ENCODE results near the gene GLOD5.
A peak's percentile ranks its signal among the peaks of the same experiment; 100 is the strongest.
"Not testable (repeated sequence)": the region's sequence is repeated elsewhere in the genome, so short reads cannot be mapped to it uniquely, and the experiment has no call there.

Gene GLOD5

GRCh38 chrX:48798318-48798717 is 36.8 kb downstream of the GLOD5 start:
- no peak for DNase-seq

- no peak for DNase-seq
Observed at GRCh38 chrX:48800574-48801279, 39.2 kb downstream of the GLOD5 start.

GRCh38 chrX:48801280-48802088 is 39.9 kb downstream of the GLOD5 start, which contains the start of gene HDAC6:
HDAC6 (plus strand) TSS chrX:48802067; CDS start chrX:48802693, 626 bp downstream.
- peak; percentile 79 for DNase-seq

GRCh38 chrX:48802089-48802904 is 40.8 kb downstream of the GLOD5 start:
- peak; percentile 47 for DNase-seq

GRCh38 chrX:48802905-48803200 is 41.3 kb downstream of the GLOD5 start:
- DNase-seq = no peak

GRCh38 chrX:48806081-48806480 is 44.5 kb downstream of the GLOD5 start:
- no peak for DNase-seq

GRCh38 chrX:48813644-48814043 is 52.1 kb downstream of the GLOD5 start:
- no peak for DNase-seq

GRCh38 chrX:48814722-48815121 is 53.2 kb downstream of the GLOD5 start:
- no peak for DNase-seq

GRCh38 chrX:48815266-48815665 is 53.7 kb downstream of the GLOD5 start:
- DNase-seq = no peak

- no peak for DNase-seq
Observed at GRCh38 chrX:48816014-48816810, 54.7 kb downstream of the GLOD5 start.

- DNase-seq = no peak
Observed at GRCh38 chrX:48818098-48818497, 56.6 kb downstream of the GLOD5 start.

GRCh38 chrX:48818866-48819265 is 57.3 kb downstream of the GLOD5 start:
- no peak for DNase-seq

GRCh38 chrX:48819394-48819793 is 57.8 kb downstream of the GLOD5 start:
- not testable (repeated sequence) for DNase-seq

- no peak for DNase-seq
Observed at GRCh38 chrX:48823053-48823452, 61.5 kb downstream of the GLOD5 start.

Data from NCI-H1048 (cell line).